AG09319 (cell line): ENCODE results near the gene CCDC88C.
A peak's percentile ranks its signal among the peaks of the same experiment; 100 is the strongest.
"Not testable (repeated sequence)": the region's sequence is repeated elsewhere in the genome, so short reads cannot be mapped to it uniquely, and the experiment has no call there.

Source experiments
- DNase-seq: peaks from one replicate; pipeline ENCODE4 v3.0.0-alpha.2; 2010; ENCODE audit warnings: low read depth; ENCODE audit errors: extremely low read depth
- TF ChIP-seq, protein P1 (sequence below): IDR thresholded peaks from 2 replicates; pipeline ENCODE4 v1.5.1; 2011; ENCODE audit warnings: low read depth, mild to moderate bottlenecking, inconsistent platforms, low read length, moderate library complexity

CCDC88C gene

GRCh38 chr14:91250912-91251311, 166.7 kb downstream of the CCDC88C start:
- TF ChIP-seq, protein P1, sequence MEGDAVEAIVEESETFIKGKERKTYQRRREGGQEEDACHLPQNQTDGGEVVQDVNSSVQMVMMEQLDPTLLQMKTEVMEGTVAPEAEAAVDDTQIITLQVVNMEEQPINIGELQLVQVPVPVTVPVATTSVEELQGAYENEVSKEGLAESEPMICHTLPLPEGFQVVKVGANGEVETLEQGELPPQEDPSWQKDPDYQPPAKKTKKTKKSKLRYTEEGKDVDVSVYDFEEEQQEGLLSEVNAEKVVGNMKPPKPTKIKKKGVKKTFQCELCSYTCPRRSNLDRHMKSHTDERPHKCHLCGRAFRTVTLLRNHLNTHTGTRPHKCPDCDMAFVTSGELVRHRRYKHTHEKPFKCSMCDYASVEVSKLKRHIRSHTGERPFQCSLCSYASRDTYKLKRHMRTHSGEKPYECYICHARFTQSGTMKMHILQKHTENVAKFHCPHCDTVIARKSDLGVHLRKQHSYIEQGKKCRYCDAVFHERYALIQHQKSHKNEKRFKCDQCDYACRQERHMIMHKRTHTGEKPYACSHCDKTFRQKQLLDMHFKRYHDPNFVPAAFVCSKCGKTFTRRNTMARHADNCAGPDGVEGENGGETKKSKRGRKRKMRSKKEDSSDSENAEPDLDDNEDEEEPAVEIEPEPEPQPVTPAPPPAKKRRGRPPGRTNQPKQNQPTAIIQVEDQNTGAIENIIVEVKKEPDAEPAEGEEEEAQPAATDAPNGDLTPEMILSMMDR: no peak
- no peak for DNase-seq

GRCh38 chr14:91249841-91250616, 167.6 kb downstream of the CCDC88C start:
- DNase-seq: no peak
- TF ChIP-seq, protein P1: no peak; the same call in 1 of the 2 replicates

- no peak for DNase-seq
- TF ChIP-seq, protein P1: no peak
Measured at GRCh38 chr14:91246051-91246852, 171.4 kb downstream of the CCDC88C start.

DNA sequence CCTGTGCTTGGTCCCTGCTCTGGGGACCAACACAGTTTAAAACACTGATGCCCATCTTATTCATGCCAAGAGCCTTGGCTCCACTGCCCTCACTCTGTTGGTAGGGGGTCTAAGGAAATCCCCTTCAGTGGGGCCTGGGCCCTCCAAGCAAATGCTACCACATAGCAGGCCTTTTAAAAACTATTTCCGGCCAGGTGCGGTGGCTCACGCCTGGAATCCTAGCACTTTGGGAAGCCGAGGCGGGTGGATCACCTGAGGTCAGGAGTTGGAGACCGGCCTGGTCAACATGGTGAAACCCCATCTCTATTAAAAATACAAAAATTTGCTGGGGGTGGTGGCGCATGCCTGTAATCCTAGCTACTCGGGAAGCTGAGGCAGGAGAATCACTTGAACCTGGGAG, 172.0 kb downstream of the CCDC88C start:
- not testable (repeated sequence) for DNase-seq

- TF ChIP-seq, protein P1: no peak
Measured at GRCh38 chr14:91245029-91245428, 172.6 kb downstream of the CCDC88C start.

GRCh38 chr14:91244501-91244901, 173.1 kb downstream of the CCDC88C start, which contains the start of gene GPR68:
Gene GPR68 (minus strand): TSS chr14:91244704. CDS start chr14:91235050, 9,654 bp downstream.
- DNase-seq: peak; percentile 37
- TF ChIP-seq, protein P1: no peak; the same call in 1 of the 2 replicates

More at GRCh38 chr14:91245029-91245428, 172.6 kb downstream of the CCDC88C start:
- DNase-seq: no peak

DNA sequence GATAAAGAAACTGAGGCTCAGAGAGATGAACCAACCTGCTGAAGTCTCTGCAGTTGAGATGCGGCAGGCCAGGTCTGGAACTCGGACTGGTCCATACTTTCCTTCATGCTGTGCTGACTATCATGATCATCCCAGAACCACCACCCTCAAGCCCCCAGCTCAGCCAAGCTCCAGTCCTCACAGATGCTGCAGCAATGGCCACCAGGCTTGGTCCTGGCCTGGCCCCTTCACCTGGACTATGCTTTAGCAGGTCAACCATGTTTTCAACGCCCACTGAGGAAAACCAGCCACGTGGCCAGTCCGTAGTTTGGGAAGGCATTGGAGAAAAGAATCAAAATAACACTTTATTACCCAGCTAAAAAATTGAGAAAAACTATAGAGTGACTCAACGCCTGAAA, 174.5 kb downstream of the CCDC88C start:
- TF ChIP-seq, protein P1: no peak
- no peak for DNase-seq
